HepG2 (cell line): ENCODE results near the gene DAPK1. TPM values are rescaled to one million over a fixed set of nuclear protein-coding genes. Genes with fewer than 3 reads are reported as not detected.

Source experiments
- ATAC-seq: fragments of 200-7000 bp; cut with Tn5 transposase; 3 replicates; pipeline ENCODE4 v1.9.1; 2020; ENCODE audit warnings: mild to moderate bottlenecking, moderate library complexity
- BruUV-seq: library from RNA; stranded (reverse); fragments of 400-500 nt; replicated peaks from 2 replicates; lab custom pipeline; 2021; lab: Mats Ljungman, UMichigan
- CTCF ChIA-PET: fragments of 300-600 bp; formaldehyde crosslinking; extraction: SDS; loops from one replicate; lab custom pipeline; 2021; ENCODE audit warnings: low total read pairs, inconsistent platforms, low intra/inter-chr PET ratio; lab: Yijun Ruan, JAX
- POLR2A ChIA-PET: fragments of 350-600 bp; sonication (Branson Sonifier 250); formaldehyde crosslinking; loops from one replicate; lab custom pipeline; 2020; ENCODE audit warnings: antibody characterized with exemption, inconsistent platforms; lab: Yijun Ruan, JAX
- DNase-seq: peaks from one replicate; pipeline ENCODE4 v3.0.0-alpha.2; 2015; ENCODE audit warnings: low spot score
- FAIRE-seq: peaks from 3 replicates; lab custom pipeline; 2011; peaks lifted over from hg19 to GRCh38; lab: Jason Lieb, UNC
- H2AFZ ChIP-seq: one replicate; pipeline ENCODE4 v1.6.1; 2011; ENCODE audit warnings: low read length, inconsistent platforms
- H3K27ac ChIP-seq: fragments of 300-600 bp; 3 replicates; pipeline ENCODE4 v1.8.0; 2011; ENCODE audit warnings: mixed run types, mild to moderate bottlenecking, mixed read lengths, low read length, inconsistent platforms; ENCODE audit not compliant: insufficient read depth; ENCODE audit errors: extremely low read length
- H3K27me3 ChIP-seq, 2 experiments: fragments of 200-600 bp in 1 of 2; 2 replicates in 1 of 2; 3 replicates in 1 of 2; pipeline versions ENCODE4 v1.6.0 to v1.8.0; 2011; ENCODE audit warnings: low read length in 2 of 2, mild to moderate bottlenecking in 2 of 2, moderate library complexity in 2 of 2, inconsistent platforms in 1 of 2; ENCODE audit not compliant: insufficient read depth in 2 of 2, control insufficient read depth in 1 of 2
- H3K36me3 ChIP-seq, 2 experiments: fragments of 200-600 bp in 1 of 2; replicated peaks in 1 of 2; 2 replicates in 1 of 2; 3 replicates in 1 of 2; pipeline versions ENCODE4 v1.5.1 to v1.8.0; 2011; ENCODE audit warnings: low read length in 2 of 2, inconsistent platforms in 1 of 2; ENCODE audit not compliant: insufficient read depth in 2 of 2, control insufficient read depth in 1 of 2
- H3K4me1 ChIP-seq: 2 replicates; pipeline ENCODE4 v1.5.1; 2012; ENCODE audit warnings: low read length, inconsistent platforms; ENCODE audit not compliant: insufficient read depth
- H3K4me2 ChIP-seq: 2 replicates; pipeline ENCODE4 v1.6.0; 2011; ENCODE audit warnings: low read depth, low read length, inconsistent platforms
- H3K4me3 ChIP-seq, 3 experiments: fragments of 200-600 bp in 1 of 3; sonication (generic), shearing (Covaris generic) in 1 of 3; replicated peaks in 1 of 3; 2 replicates each; pipeline ENCODE4 v1.5.1; 2011 to 2016; ENCODE audit warnings: low read length in 3 of 3, inconsistent platforms in 2 of 3, low read depth in 2 of 3, mild to moderate bottlenecking in 2 of 3, control low read depth in 1 of 3, mixed read lengths in 1 of 3; ENCODE audit not compliant: insufficient read depth in 1 of 3
- H3K79me2 ChIP-seq: one replicate; pipeline ENCODE4 v1.6.1; 2011; ENCODE audit warnings: low read length, inconsistent platforms; ENCODE audit not compliant: insufficient read depth
- H3K9ac ChIP-seq: 2 replicates; pipeline ENCODE4 v1.6.0; 2011; ENCODE audit warnings: mild to moderate bottlenecking, low read depth, low read length, inconsistent platforms; ENCODE audit not compliant: insufficient read depth
- H3K9me3 ChIP-seq: 2 replicates; pipeline ENCODE4 v1.5.1; 2012; ENCODE audit warnings: mild to moderate bottlenecking, low read length
- H4K20me1 ChIP-seq: 2 replicates; pipeline ENCODE4 v1.6.0; 2011; ENCODE audit warnings: inconsistent platforms, mild to moderate bottlenecking, low read length, moderate library complexity; ENCODE audit not compliant: insufficient read depth
- CBX2 ChIP-seq, 2 experiments: fragments of 200-600 bp in 1 of 2; sonication (generic); formaldehyde crosslinking in 1 of 2; IDR thresholded peaks; 2 replicates each; pipeline versions ENCODE4 v1.7.0 to v1.8.1; 2018 to 2022; ENCODE audit warnings: low read depth in 2 of 2, low read length in 1 of 2, mild to moderate bottlenecking in 1 of 2, missing genetic modification reagents in 1 of 2
- FOSL1 ChIP-seq: sonication (generic); formaldehyde crosslinking; IDR thresholded peaks from 2 replicates; pipeline ENCODE4 v1.9.0; 2021; ENCODE audit warnings: missing genetic modification reagents, borderline replicate concordance
- HNRNPLL ChIP-seq: fragments of 200-400 bp; formaldehyde crosslinking; IDR thresholded peaks from 2 replicates; pipeline ENCODE4 v1.6.1; 2017; ENCODE audit warnings: mild to moderate bottlenecking, low read depth, low read length; ENCODE audit not compliant: poor library complexity, severe bottlenecking
- MED1 ChIP-seq: sonication (generic); formaldehyde crosslinking; IDR thresholded peaks from 2 replicates; pipeline ENCODE4 v1.4.0; 2020; ENCODE audit warnings: missing genetic modification reagents
- PBX2 ChIP-seq: IDR thresholded peaks from 2 replicates; pipeline ENCODE4 v1.6.1; 2016; ENCODE audit warnings: control low read depth
- SRSF1 ChIP-seq: fragments of 200-400 bp; formaldehyde crosslinking; optimal IDR thresholded peaks from 2 replicates; pipeline ENCODE3; 2017; ENCODE audit warnings: mild to moderate bottlenecking, low read depth, low read length, moderate library complexity
- TCF7L2 ChIP-seq: IDR thresholded peaks from 2 replicates; pipeline ENCODE4 v1.6.1; 2011; ENCODE audit warnings: mild to moderate bottlenecking, low read depth, low read length, moderate library complexity
- ZNF160 ChIP-seq: sonication (generic); formaldehyde crosslinking; IDR thresholded peaks from 2 replicates; pipeline ENCODE4 v1.8.0; 2022; ENCODE audit warnings: mild to moderate bottlenecking, inconsistent platforms, missing genetic modification reagents
- ZNF33B ChIP-seq: sonication (generic); formaldehyde crosslinking; IDR thresholded peaks from 2 replicates; pipeline ENCODE4 v1.5.1; 2020; ENCODE audit warnings: mild to moderate bottlenecking, missing genetic modification reagents
- WGBS: methylation state at CpG from one replicate; pipeline ENCODE4 v1.1.6; 2017; ENCODE audit warnings: low lambda C conversion rate; 5-methylcytosine and 5-hydroxymethylcytosine counted together
- in situ Hi-C: cut with HindIII; loops from 2 replicates; pipeline ENCODE4 v1.10.0; 2017; ENCODE audit warnings: low pct_unique_long_range_greater_than_20kb; ENCODE audit not compliant: extremely low pct_ligation_motif_present
- intact Hi-C: fragments of 100-400 bp; cut with micrococcal nuclease; formaldehyde crosslinking; loops from one replicate; pipeline ENCODE4 v1.10.0; 2022; ENCODE audit not compliant: unreplicated experiment
- polyA plus RNA-seq, 8 experiments: library from polyadenylated mRNA; depleted of rRNA in 3 of 8; stranded (reverse) in 7 of 8; unstranded in 1 of 8; fragments of >200 nt; fragmentation: Illumina TruSeq in 4 of 8; extraction: Trizol in 4 of 8; gene quantifications; 2 replicates each; pipeline versions ENCODE4 v1.2.1 to v1.2.3, GENCODE V29; 2011 to 2016; ENCODE audit warnings: low read depth in 4 of 8, missing spikeins in 1 of 8, mixed read lengths in 1 of 8; ENCODE audit not compliant: insufficient read depth in 1 of 8
- total RNA-seq, 5 experiments: library from RNA; depleted of rRNA; stranded (reverse); fragments of >200 nt; fragmentation: Illumina TruSeq; extraction: Trizol; gene quantifications; 2 replicates each; pipeline ENCODE4 v1.2.3, GENCODE V29; 2016; ENCODE audit warnings: low read depth in 1 of 5

The DAPK1 gene
- total and polyA plus RNA-seq, 2 of the 13 experiments (the other 11 are each of a cell fraction or from before 2014, with no cell fraction given) = 35.7 to 35.9 TPM

- WGBS = 99% methylated on average over 7 of the region's 7 CpGs
- intact Hi-C loops = no loop called here
- TF ChIP-seq MED1 (no peak), ZNF160 (CRISPR knock-in tag) (no peak), CBX2 (IDR thresholded peaks at IDR 0.05; ENCODE audit: low read depth, low read length) (no peak), CBX2 (CRISPR knock-in tag; IDR thresholded peaks at IDR 0.05; ENCODE audit: low read depth) (no peak), FOSL1 (CRISPR knock-in tag) (no peak), HNRNPLL (no peak), TCF7L2 (no peak), PBX2 (CRISPR knock-in tag) (no peak), ZNF33B (no peak), SRSF1 (no peak)
- FAIRE-seq = no peak
- POLR2A ChIA-PET = no interaction called here
- Histone ChIP-seq H4K20me1 (no peaks in the 10 kb centered on the region), H3K79me2 (peaks cover 7% of the 10 kb centered on the region), H3K9ac (no peak overlapping the region), H3K4me1 (no peaks in the 10 kb centered on the region), H3K4me3 (no peak overlapping the region), H2AFZ (no peak overlapping the region), H3K36me3 (peaks cover 2 to 26% of the 10 kb centered on the region in 2 experiments; a peak in 3 of 5 replicates), H3K9me3 (no peaks in the 10 kb centered on the region), H3K4me2 (no peak overlapping the region), H3K27ac (no peak overlapping the region), H3K27me3 (no peaks in the 10 kb centered on the region)
- ATAC-seq = no peak
- BruUV-seq = no TSS peak
- CTCF ChIA-PET = no interaction called here
- no peak for DNase-seq
- in situ Hi-C loops = no loop called here
Measured at GRCh38 chr9:87537625-87538024, 40.0 kb downstream of the DAPK1 start.
